G401 (cell line): ENCODE results near the gene SLC1A2. TPM values are rescaled to one million over a fixed set of nuclear protein-coding genes. Genes with fewer than 3 reads are reported as not detected.

Experiments used
- DNase-seq: peaks from one replicate; pipeline ENCODE4 v3.0.0-alpha.2; 2015; ENCODE audit warnings: low spot score
- in situ Hi-C: cut with HindIII; loops from 2 replicates; pipeline ENCODE4 v1.10.0; 2016; ENCODE audit warnings: low sequenced_read_pairs, mixed read lengths
- total RNA-seq: library from RNA; depleted of rRNA; stranded (reverse); fragments of >200 nt; shearing (Covaris generic); gene quantifications from 2 replicates; pipeline ENCODE4 v1.2.3, GENCODE V29; 2014

SLC1A2 gene
- total RNA-seq, 1 experiment from 2014 or later = 0.14 TPM

DNA sequence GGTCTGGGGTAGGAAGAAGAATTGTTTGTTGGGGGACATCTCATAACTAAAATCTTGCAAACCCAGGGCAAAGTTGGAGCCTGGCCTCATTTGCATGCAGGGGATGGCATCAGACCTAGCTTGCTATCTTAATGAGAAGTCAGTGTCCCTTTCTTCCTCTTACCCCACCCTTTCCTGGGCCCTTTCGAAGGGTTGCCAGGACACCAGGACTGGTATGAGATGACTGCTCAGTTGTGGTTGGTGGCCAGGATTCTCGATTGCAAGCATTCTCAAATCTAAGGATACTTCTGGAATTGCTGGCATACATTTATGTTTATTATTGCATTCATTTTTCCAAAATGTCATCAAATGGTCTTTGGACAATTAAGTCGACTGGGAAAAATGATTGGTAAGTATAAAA, 131.0 kb downstream of the SLC1A2 start:
- in situ Hi-C loops = no loop called here
- no peak for DNase-seq

- DNase-seq = no peak
- in situ Hi-C loops = no loop called here
These were observed 131.9 kb downstream of the SLC1A2 start for GRCh38 chr11:35287344-35287890.

DNA sequence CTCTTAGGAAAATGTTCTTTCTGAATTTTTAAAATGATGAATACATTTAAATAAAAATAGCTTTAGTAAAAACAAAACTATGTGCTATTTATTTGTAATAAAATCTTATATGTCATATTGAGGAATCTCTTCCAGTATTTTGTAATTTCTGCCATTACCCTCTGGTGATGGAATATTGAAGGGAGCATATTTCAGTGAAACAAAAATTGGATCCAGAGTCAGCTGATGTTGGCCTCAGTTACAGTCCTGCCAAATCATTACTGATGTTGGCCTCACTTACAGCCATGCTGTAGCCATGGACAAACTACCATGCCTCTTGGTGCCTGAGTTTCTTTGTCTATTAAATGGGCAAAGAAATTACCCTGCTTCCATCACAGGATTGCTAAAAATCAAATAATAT, 133.2 kb downstream of the SLC1A2 start:
- in situ Hi-C loops = no loop called here

DNA sequence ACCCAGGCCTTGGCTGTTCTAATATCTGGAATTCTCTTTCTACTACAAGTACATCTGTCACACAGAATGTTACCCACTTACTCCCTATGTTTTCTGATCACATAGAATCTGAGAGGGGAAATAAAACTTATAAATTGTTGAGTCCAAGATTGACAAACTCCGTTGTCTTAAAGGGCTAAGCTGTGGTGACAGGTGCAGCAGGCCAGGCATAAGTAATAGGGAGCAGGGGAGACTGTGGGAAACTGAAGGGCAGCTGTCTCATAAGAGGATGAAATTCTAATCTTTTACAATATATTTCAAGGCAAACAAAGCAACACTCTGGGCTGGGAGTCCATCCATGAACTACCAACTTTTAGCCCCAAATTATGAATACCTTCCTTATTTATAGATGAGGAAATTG, 133.9 kb downstream of the SLC1A2 start:
- in situ Hi-C loops = no loop called here
- no peak for DNase-seq

More for the DNA sequence above, 133.2 kb downstream of the SLC1A2 start:
- DNase-seq = no peak

DNA sequence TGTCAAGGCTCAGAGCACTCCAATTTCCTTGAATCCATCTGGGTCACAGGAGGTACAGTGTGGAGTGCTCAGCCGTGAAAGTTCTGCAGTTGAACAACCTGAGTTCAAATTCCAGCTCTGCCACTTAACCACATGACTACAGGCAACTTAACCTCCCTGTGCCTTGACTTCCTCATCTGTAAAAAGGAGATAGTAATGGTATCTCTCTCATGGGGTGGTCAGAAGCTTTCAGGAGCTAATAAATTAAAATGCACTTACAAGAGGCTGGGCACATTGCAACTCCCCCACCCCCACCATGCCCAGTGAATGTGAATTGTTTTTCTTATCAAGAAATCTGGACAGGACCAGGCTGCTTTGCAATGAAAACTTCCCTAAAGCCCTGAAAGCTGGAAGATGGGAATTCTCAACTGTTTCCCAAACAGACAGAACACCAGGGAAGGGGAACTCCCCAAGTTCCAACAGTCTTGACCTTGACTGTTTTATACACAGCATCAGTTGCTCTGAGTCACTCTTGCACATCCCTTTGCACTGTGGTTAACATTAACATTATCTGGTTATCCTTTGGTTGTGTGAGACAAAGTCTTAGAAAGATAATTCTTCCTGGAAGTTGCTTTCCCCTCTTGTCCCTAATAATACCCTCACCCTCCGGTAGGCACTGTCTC, 137.0 kb downstream of the SLC1A2 start:
- no peak for DNase-seq
- in situ Hi-C loops = no loop called here

DNA sequence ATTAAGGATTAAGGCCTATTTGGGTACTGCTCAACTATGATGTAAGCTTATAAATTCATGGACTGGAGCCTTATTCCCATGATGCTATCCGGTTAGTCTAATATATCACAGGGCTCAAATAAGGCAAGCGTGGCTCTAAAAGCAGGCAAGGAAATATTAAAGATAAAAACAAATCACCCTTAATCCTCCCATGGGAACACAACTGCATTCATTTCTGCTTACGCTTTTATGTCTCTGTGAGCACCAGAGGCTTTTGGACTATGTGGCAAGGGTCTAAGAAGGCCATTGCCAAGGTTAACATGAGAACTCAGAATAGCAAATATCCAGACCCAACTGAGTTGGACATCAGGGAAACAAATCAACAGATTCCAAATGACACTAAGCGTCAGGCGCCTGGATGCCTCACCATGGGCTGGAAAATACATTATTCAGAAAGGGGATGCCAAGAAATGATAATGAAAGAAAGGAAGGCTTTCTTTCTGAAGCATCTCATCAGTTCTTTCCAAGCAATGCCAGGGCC, 138.1 kb downstream of the SLC1A2 start:
- no peak for DNase-seq
- in situ Hi-C loops = no loop called here

- in situ Hi-C loops = no loop called here
- no peak for DNase-seq
These were observed 138.6 kb downstream of the SLC1A2 start for GRCh38 chr11:35280727-35281126.

DNA sequence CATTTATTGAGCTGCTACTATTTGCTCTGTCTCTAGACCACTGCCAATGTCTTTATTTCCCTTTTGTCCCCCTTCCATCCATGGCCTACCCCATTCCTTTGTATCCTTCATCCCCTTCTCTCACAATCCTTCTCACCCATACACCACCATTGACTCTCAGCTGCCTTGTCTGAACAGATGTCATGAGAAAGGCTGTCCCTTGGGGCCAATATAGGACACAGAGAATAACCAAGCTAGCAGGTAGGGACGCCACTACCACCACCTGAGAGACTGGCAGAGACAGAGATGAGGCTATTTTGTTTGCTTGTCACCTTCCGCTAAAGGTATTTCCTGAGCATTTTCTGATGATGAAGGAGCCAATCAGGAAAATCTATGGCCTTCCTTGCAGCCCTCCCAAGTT, 141.5 kb downstream of the SLC1A2 start:
- in situ Hi-C loops = no loop called here
- DNase-seq = no peak

DNA sequence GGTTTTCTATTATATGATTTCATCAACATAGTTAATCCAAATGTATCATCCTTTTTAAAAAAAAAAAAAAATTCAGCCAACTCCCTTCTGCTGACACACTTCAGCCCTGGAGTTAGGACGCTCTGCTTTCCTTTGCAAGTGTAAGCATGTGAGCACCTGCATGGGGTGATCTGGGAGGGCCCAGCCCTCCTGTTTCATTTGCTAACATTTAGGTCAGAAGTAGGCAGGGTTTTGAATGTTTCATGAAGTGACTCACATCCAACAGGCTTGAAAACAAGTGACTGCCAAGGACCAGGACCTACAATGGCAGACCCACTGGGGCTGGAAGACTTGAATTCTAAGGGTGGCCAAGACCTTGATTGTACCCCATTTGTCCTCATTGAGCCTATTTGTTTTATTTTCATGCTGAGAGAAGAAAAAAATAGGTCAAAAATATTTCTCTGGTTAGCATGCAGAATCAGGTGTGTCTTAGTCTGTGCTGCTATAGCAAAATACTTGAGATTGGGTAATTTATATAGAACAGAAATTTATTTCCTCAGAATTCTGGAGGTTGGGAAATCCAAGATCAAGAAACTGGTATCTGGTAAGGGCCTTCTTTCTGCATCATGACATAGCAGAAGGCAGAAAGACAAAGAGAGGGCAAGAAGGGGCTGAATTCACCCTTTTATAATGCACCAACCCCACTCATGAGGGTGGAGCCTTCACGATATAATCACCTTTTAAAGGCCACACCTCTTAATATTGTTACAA, 142.8 kb downstream of the SLC1A2 start:
- DNase-seq = peak; percentile 59
- in situ Hi-C loops = no loop called here

DNA sequence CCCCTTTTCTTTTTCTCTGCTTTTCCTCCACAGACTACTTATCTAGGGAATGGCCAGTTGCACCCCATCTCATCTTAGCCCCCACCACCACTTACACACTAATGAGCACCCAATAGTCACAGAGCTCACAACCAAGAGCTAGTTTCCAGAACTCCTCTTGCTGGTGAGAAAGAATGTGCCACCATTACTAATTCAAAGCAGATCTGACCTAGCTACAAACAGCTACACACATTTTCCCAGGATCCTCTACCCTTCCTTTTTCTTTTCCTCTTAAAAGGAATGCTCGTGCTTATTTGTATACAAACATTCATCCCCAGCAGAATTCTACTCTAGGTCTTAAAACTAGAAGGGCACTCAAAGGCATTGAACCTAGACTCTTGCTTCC, 143.6 kb downstream of the SLC1A2 start:
- DNase-seq = no peak
- in situ Hi-C loops = no loop called here

GRCh38 chr11:35274909-35275785, 144.2 kb downstream of the SLC1A2 start:
- in situ Hi-C loops = no loop called here
- peak; percentile 90 for DNase-seq

DNA sequence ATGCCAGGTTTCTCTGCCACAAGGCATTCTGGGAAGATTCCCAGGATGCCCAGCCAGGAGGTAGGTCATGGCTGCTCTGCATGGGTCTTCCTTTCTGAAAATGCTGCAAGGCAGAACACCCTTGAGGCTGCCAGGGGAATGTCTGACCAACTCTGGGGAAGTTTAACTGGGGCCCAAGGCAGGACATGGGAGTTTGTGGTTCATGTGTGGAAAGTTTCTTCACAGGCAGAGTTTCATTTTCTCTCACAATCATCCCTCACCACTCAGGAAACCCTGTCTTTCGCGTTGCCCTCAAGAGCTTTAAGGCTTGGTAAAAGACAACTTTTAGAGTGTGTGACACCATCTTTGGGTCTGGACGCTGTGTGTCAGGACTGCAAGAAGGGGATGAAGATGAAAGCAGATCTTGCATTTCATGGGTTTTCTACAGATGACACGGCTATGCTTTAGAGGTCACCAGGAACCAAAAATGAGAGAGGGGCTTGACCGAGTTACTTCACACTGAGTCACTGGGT, 146.9 kb downstream of the SLC1A2 start:
- no peak for DNase-seq
- in situ Hi-C loops = no loop called here

GRCh38 chr11:35271031-35271430, 148.3 kb downstream of the SLC1A2 start:
- in situ Hi-C loops = no loop called here

GRCh38 chr11:35270342-35270741, 149.0 kb downstream of the SLC1A2 start:
- DNase-seq = no peak

More at GRCh38 chr11:35271031-35271430, 148.3 kb downstream of the SLC1A2 start:
- no peak for DNase-seq

DNA sequence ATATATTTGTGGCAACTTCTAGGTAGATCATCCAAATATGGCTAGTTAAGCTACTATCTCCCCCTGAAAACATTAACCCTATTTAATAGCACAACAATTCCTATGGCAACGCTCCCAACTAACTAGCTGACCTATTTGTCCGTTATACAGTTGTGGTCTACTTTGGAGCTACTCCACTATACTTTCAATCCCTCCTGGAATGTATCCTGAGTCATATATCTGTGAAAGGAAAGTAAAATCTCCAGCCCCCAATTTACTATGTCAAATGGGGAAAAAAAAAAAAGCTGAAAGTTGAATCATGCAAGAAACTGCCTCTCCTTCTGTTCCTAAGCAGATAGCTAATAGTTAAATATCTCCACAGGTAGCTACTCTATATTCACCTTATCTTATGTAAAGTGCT, 151.9 kb downstream of the SLC1A2 start:
- no peak for DNase-seq
- in situ Hi-C loops = no loop called here

More at GRCh38 chr11:35270342-35270741, 149.0 kb downstream of the SLC1A2 start:
- in situ Hi-C loops = no loop called here

DNA sequence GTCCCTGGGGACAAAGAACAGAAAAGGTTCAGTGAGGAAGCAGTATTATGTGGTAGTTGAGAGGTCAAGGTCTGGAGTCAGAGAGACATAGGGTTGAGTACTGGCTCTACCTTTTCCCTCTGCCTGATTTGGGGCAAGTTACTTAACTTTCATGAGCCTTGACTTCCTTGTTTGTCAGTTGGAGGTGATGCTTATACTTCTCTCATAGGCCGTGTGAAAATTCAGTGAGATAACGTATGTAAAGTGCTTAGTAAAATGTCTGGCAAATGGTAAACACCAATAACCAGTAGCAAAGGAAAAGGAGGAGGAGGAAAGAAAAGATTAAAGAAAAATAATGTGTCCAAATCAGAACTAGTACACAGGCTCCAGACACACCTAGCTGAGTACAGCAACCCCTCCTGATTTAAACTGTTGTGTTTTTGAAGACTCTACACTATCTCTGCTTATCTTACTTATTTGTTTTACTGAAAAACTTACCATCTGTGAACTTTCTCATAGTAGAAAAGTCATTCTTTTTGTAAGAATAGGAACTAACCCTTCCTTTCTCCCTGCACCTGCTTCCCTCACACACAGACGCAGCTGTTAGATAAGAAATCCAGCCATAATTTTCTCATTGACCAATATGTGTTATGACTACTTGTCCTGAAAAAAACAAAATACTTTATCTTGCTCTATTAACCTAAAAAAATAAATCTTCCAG, 153.5 kb downstream of the SLC1A2 start:
- no peak for DNase-seq
- in situ Hi-C loops = no loop called here

- in situ Hi-C loops = no loop called here
- no peak for DNase-seq
These were observed 156.6 kb downstream of the SLC1A2 start for GRCh38 chr11:35262735-35263134.

DNA sequence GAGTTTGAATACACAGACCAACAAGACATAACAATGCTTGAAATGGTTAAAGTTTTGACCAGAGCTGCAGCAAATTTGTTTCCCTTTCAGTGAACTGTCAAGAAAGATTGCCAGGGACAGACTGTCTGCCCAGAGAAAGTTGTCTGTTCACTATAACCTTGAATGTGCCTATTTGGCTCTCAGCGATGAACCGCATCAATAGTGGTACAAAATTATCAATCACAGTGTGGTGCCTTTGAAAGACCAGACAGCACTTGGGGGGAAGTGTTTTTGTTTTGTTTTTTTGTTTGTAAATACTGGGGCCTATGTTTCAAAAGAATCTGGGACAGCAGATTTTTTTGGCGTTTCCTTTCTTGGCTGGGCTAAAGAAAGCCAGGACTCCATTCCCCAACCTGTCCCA, 157.3 kb downstream of the SLC1A2 start:
- DNase-seq = peak; percentile 29
- in situ Hi-C loops = no loop called here

GRCh38 chr11:35261197-35261596, 158.2 kb downstream of the SLC1A2 start:
- no peak for DNase-seq
- in situ Hi-C loops = no loop called here
